GM12878 (cell line): ENCODE measurements around the gene SLC6A15. TPM values are rescaled to one million over a fixed set of nuclear protein-coding genes. Genes with fewer than 3 reads are reported as not detected.

Source experiments
- ATAC-seq: fragments of 200-7000 bp; cut with Tn5 transposase; 3 replicates; pipeline ENCODE4 v1.9.1; 2020; ENCODE audit warnings: mild to moderate bottlenecking, moderate library complexity
- BruUV-seq: library from RNA; stranded (reverse); fragments of 400-500 nt; replicated peaks from 2 replicates; lab custom pipeline; 2021; lab: Mats Ljungman, UMichigan
- CTCF ChIA-PET: fragments of 300-600 bp; sonication (Branson Sonifier 250); formaldehyde crosslinking; extraction: SDS; loops from one replicate; lab custom pipeline; 2021; ENCODE audit warnings: inconsistent platforms; lab: Yijun Ruan, JAX
- POLR2A ChIA-PET: fragments of 350-600 bp; formaldehyde crosslinking; extraction: SDS; loops from one replicate; lab custom pipeline; 2021; ENCODE audit warnings: inconsistent platforms; lab: Charles Lee
- RAD21 ChIA-PET: fragments of 300-600 bp; sonication (Branson Sonifier 250); formaldehyde crosslinking; loops from one replicate; lab custom pipeline; 2023; ENCODE audit warnings: antibody characterized with exemption; ENCODE audit not compliant: unreplicated experiment; lab: Charles Lee
- SMC1A ChIA-PET: fragments of 300-600 bp; sonication (Branson Sonifier 250); formaldehyde crosslinking; loops from one replicate; lab custom pipeline; 2023; ENCODE audit not compliant: unreplicated experiment, uncharacterized antibody; lab: Charles Lee
- DNase-seq: peaks from one replicate; pipeline ENCODE4 v3.0.0-alpha.2; 2011; ENCODE audit warnings: low read depth, low spot score
- FAIRE-seq: peaks from 3 replicates; lab custom pipeline; 2011; peaks lifted over from hg19 to GRCh38; lab: Jason Lieb, UNC
- H2AFZ ChIP-seq: 2 replicates; pipeline ENCODE4 v1.6.0; 2011; ENCODE audit warnings: low read depth, low read length, control low read depth; ENCODE audit not compliant: control insufficient read depth
- H3K27ac ChIP-seq: 2 replicates; pipeline ENCODE4 v1.5.1; 2011; ENCODE audit warnings: control low read depth; ENCODE audit not compliant: control insufficient read depth, insufficient read depth
- H3K27me3 ChIP-seq, 2 experiments: replicated peaks in 1 of 2; 2 replicates each; pipeline versions ENCODE4 v1.6.0 to v1.6.1; 2011; ENCODE audit warnings: low read length in 1 of 2; ENCODE audit not compliant: control insufficient read depth in 2 of 2, insufficient read depth in 2 of 2
- H3K36me3 ChIP-seq, 2 experiments: 2 replicates each; pipeline ENCODE4 v1.5.1; 2011; ENCODE audit warnings: low read length in 1 of 2; ENCODE audit not compliant: control insufficient read depth in 2 of 2, insufficient read depth in 2 of 2
- H3K4me1 ChIP-seq: 2 replicates; pipeline ENCODE4 v1.6.1; 2011; ENCODE audit warnings: mild to moderate bottlenecking, low read length, moderate library complexity, mixed read lengths; ENCODE audit not compliant: control insufficient read depth, insufficient read depth
- H3K4me2 ChIP-seq: 2 replicates; pipeline ENCODE4 v1.6.0; 2011; ENCODE audit warnings: control low read depth; ENCODE audit not compliant: control insufficient read depth, insufficient read depth
- H3K4me3 ChIP-seq: fragments of 200-600 bp; sonication (generic); 2 replicates; pipeline ENCODE4 v1.5.1; 2016
- H3K79me2 ChIP-seq: 2 replicates; pipeline ENCODE4 v1.6.0; 2011; ENCODE audit warnings: low read length; ENCODE audit not compliant: control insufficient read depth, insufficient read depth
- H3K9ac ChIP-seq: 2 replicates; pipeline ENCODE4 v1.8.0; 2011; ENCODE audit warnings: low read length, control low read depth, mixed read lengths; ENCODE audit not compliant: control insufficient read depth, insufficient read depth
- H3K9me3 ChIP-seq: replicated peaks from 3 replicates; pipeline ENCODE4 v1.5.1; 2011; ENCODE audit warnings: mild to moderate bottlenecking, low read length; ENCODE audit not compliant: control insufficient read depth, insufficient read depth
- H4K20me1 ChIP-seq: 2 replicates; pipeline ENCODE4 v1.6.0; 2011; ENCODE audit not compliant: control insufficient read depth, insufficient read depth
- ATF3 ChIP-seq: IDR thresholded peaks from 2 replicates; pipeline ENCODE4 v1.6.1; 2011; ENCODE audit warnings: low read depth, mild to moderate bottlenecking, low read length, moderate library complexity, borderline replicate concordance; ENCODE audit errors: extremely low read depth
- BCL3 ChIP-seq: IDR thresholded peaks from 2 replicates; pipeline ENCODE4 v1.6.1; 2011; ENCODE audit warnings: borderline replicate concordance, low read depth, mild to moderate bottlenecking, moderate library complexity, low read length; ENCODE audit not compliant: insufficient read depth, poor library complexity, severe bottlenecking
- DPF2 ChIP-seq: fragments of 450-650 bp; IDR thresholded peaks from 2 replicates; pipeline ENCODE4 v1.6.1; 2017; ENCODE audit warnings: mild to moderate bottlenecking
- FOS ChIP-seq: IDR thresholded peaks from 3 replicates; pipeline ENCODE4 v1.6.1; 2011; ENCODE audit warnings: borderline replicate concordance; ENCODE audit not compliant: insufficient read length; ENCODE audit errors: extremely low read depth
- FOXM1 ChIP-seq: IDR thresholded peaks from 2 replicates; pipeline ENCODE4 v1.6.1; 2012; ENCODE audit warnings: low read depth, mild to moderate bottlenecking, inconsistent platforms, low read length, moderate library complexity
- HDAC2 ChIP-seq: fragments of 200-600 bp; sonication (generic); IDR thresholded peaks from 2 replicates; pipeline ENCODE4 v1.6.1; 2017
- MEF2B ChIP-seq: fragments of 450-650 bp; IDR thresholded peaks from 2 replicates; pipeline ENCODE4 v1.6.1; 2018; ENCODE audit warnings: mild to moderate bottlenecking, moderate library complexity; ENCODE audit not compliant: partially characterized antibody, poor library complexity, severe bottlenecking
- PAX5 ChIP-seq: IDR thresholded peaks from 2 replicates; pipeline ENCODE4 v1.6.1; 2011; ENCODE audit warnings: low read depth, low read length, borderline replicate concordance
- PAX8 ChIP-seq: fragments of 450-650 bp; IDR thresholded peaks from 2 replicates; pipeline ENCODE4 v1.6.1; 2017; ENCODE audit warnings: mild to moderate bottlenecking, moderate library complexity
- RELB ChIP-seq: fragments of 450-650 bp; IDR thresholded peaks from 2 replicates; pipeline ENCODE4 v1.6.1; 2017; ENCODE audit warnings: low read depth, mild to moderate bottlenecking, moderate library complexity
- SIX5 ChIP-seq: IDR thresholded peaks from 2 replicates; pipeline ENCODE4 v1.6.1; 2011; ENCODE audit warnings: mild to moderate bottlenecking, low read depth, low read length, moderate library complexity; ENCODE audit not compliant: severe bottlenecking
- SP1 ChIP-seq: IDR thresholded peaks from one replicate; pipeline ENCODE4 v1.6.1; 2011; ENCODE audit warnings: low read depth, low read length
- STAT1 ChIP-seq: fragments of 450-650 bp; conservative IDR thresholded peaks from 2 replicates; pipeline ENCODE4 v1.6.1; 2014; ENCODE audit warnings: antibody characterized with exemption, mild to moderate bottlenecking
- TCF3 ChIP-seq: IDR thresholded peaks from 2 replicates; pipeline ENCODE4 v1.6.1; 2012; ENCODE audit warnings: low read depth, mild to moderate bottlenecking, low read length, borderline replicate concordance; ENCODE audit not compliant: insufficient read depth
- YY1 ChIP-seq: IDR thresholded peaks from 2 replicates; pipeline ENCODE4 v1.6.1; 2011; ENCODE audit warnings: low read depth, mild to moderate bottlenecking, low read length
- ZZZ3 ChIP-seq: IDR thresholded peaks from 2 replicates; pipeline ENCODE4 v1.6.1; 2011; ENCODE audit warnings: low read depth; ENCODE audit not compliant: control insufficient read depth, insufficient read length
- WGBS: methylation state at CpG from one replicate; pipeline ENCODE4 v1.1.6; 2016; ENCODE audit warnings: low lambda C conversion rate; ENCODE audit not compliant: insufficient replicate concordance, insufficient coverage; ENCODE audit errors: missing lambda C conversion rate; 5-methylcytosine and 5-hydroxymethylcytosine counted together
- in situ Hi-C: fragments of 300-500 bp; cut with MboI; formaldehyde crosslinking; loops from 9 replicates; pipeline ENCODE4 v1.14.3; 2018; ENCODE audit warnings: mixed read lengths
- intact Hi-C: fragments of 100-400 bp; cut with micrococcal nuclease; formaldehyde crosslinking; loops from one replicate; pipeline ENCODE4 v1.14.2; 2022; ENCODE audit not compliant: unreplicated experiment
- polyA plus RNA-seq, 11 experiments: library from polyadenylated mRNA; depleted of rRNA in 4 of 11; unstranded in 6 of 11; stranded (reverse) in 5 of 11; fragments of >200 nt; fragmentation: Nextera tagmentation in 4 of 11; fragmentation: Illumina TruSeq in 1 of 11; extraction: Ambion mirVana in 4 of 11; extraction: Trizol in 1 of 11; gene quantifications; 1 replicate in 1 of 11; 2 replicates in 10 of 11; pipeline versions ENCODE4 v1.2.1 to v1.2.3, GENCODE V29; 2011 to 2016; ENCODE audit warnings: inconsistent platforms in 2 of 11, missing spikeins in 2 of 11, low read depth in 1 of 11
- total RNA-seq, 4 experiments: library from RNA; depleted of rRNA in 3 of 4; stranded (reverse); fragments of >200 nt in 3 of 4; fragmentation: Illumina TruSeq in 1 of 4; extraction: Trizol in 1 of 4; gene quantifications; 2 replicates each; pipeline versions ENCODE4 v1.2.1 to v1.2.3, GENCODE V29; 2013 to 2021

The SLC6A15 gene
- total and polyA plus RNA-seq, 10 of the 15 experiments (the other 5 are each of a cell fraction or from before 2014, with no cell fraction given): 0.04 TPM; not detected in 9

- ChIA-PET CTCF (interaction anchor here (1.2 kb wide), 1 partner anchor 13 kb away, joined by 3 read pairs; no protein-coding TSS in a partner anchor), POLR2A (no interaction called here), SMC1A (no interaction called here), RAD21 (no interaction called here)
- no peaks in the 10 kb centered on the region for H3K79me2 ChIP-seq
- intact Hi-C loops: no loop called here
- no peaks in the 10 kb centered on the region for H3K36me3 ChIP-seq
- in situ Hi-C loops: no loop called here
- FAIRE-seq: no peak
- no peaks in the 10 kb centered on the region for H4K20me1 ChIP-seq
- no peak for DNase-seq
- no peak overlapping the region for H2AFZ ChIP-seq
- H3K4me1 ChIP-seq: no peaks in the 10 kb centered on the region
- H3K4me3 ChIP-seq: no peak overlapping the region
- 29% methylated on average over 4 of the region's 4 CpGs for WGBS
- H3K9ac ChIP-seq: no peak overlapping the region
- TF ChIP-seq SIX5 (no peak), FOXM1 (no peak)
- H3K9me3 ChIP-seq: no peaks in the 10 kb centered on the region
- no peaks in the 10 kb centered on the region; a peak in 1 of 4 replicates for H3K27me3 ChIP-seq
- no peak overlapping the region for H3K4me2 ChIP-seq
- no peak for ATAC-seq
- no peak overlapping the region for H3K27ac ChIP-seq
- no TSS peak for BruUV-seq
Measured at GRCh38 chr12:84955298-84955697, 42.7 kb upstream of the SLC6A15 start.

GRCh38 chr12:84954415-84954814, 41.8 kb upstream of the SLC6A15 start:
- Histone ChIP-seq H3K9ac (no peak overlapping the region), H3K9me3 (no peaks in the 10 kb centered on the region), H3K79me2 (no peaks in the 10 kb centered on the region), H3K4me1 (no peaks in the 10 kb centered on the region), H3K4me2 (no peak overlapping the region), H3K27ac (no peak overlapping the region), H3K27me3 (no peaks in the 10 kb centered on the region; a peak in 1 of 4 replicates), H2AFZ (no peak overlapping the region), H4K20me1 (no peaks in the 10 kb centered on the region), H3K4me3 (no peak overlapping the region), H3K36me3 (no peaks in the 10 kb centered on the region)
- DNase-seq (no peak), FAIRE-seq (no peak), ATAC-seq (no peak)
- WGBS: 0% methylated on average over 1 of the region's 1 CpG
- ChIA-PET SMC1A (no interaction called here), CTCF (no interaction called here), RAD21 (no interaction called here), POLR2A (no interaction called here)
- intact Hi-C loops: no loop called here
- in situ Hi-C loops: no loop called here
- no TSS peak for BruUV-seq
- no peak for TF ChIP-seq TCF3
- TF ChIP-seq RELB: no peak
- TF ChIP-seq ATF3: no peak
- TF ChIP-seq ZZZ3: no peak
- no peak for TF ChIP-seq BCL3
- TF ChIP-seq DPF2: no peak
- TF ChIP-seq STAT1: no peak
- no peak for TF ChIP-seq FOS
- no peak for TF ChIP-seq PAX5
- TF ChIP-seq HDAC2: no peak
- no peak for TF ChIP-seq SP1
- TF ChIP-seq YY1: no peak
- no peak for TF ChIP-seq PAX8
- TF ChIP-seq MEF2B: no peak
